ENCODE results near the gene PMPCA. TPM values are rescaled to one million over a fixed set of nuclear protein-coding genes. Genes with fewer than 3 reads are reported as not detected.

Gene PMPCA, protein sequence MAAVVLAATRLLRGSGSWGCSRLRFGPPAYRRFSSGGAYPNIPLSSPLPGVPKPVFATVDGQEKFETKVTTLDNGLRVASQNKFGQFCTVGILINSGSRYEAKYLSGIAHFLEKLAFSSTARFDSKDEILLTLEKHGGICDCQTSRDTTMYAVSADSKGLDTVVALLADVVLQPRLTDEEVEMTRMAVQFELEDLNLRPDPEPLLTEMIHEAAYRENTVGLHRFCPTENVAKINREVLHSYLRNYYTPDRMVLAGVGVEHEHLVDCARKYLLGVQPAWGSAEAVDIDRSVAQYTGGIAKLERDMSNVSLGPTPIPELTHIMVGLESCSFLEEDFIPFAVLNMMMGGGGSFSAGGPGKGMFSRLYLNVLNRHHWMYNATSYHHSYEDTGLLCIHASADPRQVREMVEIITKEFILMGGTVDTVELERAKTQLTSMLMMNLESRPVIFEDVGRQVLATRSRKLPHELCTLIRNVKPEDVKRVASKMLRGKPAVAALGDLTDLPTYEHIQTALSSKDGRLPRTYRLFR
- total RNA-seq (100 to 1,000 TPM; 107 to 109 TPM), total RNA-seq (48.6 to 212 (median 78.8) reads per million in 172 experiments)
- 40.4 TPM for polyA plus RNA-seq (2013, experiment 1 of 2)
- 40.3 TPM for polyA plus RNA-seq (2013, experiment 2 of 2)

DNA sequence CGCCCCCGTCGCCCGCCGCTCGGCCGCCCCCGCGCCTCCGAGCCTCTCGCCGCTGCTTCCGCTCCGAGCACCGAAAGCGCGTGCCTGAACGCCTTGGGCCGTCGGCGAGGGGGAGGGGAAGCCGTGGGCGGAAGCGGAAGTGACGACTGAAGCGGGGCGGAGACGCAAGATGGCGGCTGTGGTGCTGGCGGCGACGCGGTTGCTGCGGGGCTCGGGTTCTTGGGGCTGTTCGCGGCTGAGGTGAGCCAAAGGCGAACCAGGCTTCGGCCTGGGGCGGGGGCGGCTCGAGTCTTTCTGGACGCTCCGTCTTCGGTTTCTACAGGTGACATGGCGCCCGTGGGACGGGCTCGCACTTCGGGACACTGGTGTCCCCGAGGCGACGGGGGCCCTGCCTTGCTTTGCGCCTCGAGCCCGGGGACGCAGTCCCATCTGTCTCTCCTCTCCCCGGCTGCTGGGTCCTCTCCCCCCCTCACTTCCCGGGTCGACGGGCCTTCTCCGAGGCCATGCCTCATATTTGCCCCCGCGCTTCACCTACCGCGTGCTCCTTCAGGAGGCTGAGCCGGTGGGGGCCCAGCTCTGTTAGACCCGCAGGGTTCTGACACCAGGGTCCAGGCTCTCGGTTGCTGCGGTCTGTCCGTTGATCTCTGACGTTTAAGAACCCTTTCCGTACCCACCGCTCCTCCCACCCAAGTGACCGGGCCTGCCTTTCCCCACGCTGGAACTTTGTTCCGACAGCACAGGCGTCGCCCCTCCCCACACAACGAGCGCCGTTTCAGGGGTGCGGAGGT lies at the start of gene PMPCA, which contains the start of gene ENTR1:
Gene PMPCA (plus strand): TSS at position 159 of the 788 bp plus-strand sequence. CDS start 11 bp downstream, at position 170.
Gene ENTR1 (minus strand): TSS at position 115 of the 788 bp plus-strand sequence. CDS start 217 bp downstream, outside the sequence.
- H3K36me3 Mint-ChIP-seq (ENCODE audit: low read depth) = peaks cover 80% of the 10 kb centered on the region

DNA sequence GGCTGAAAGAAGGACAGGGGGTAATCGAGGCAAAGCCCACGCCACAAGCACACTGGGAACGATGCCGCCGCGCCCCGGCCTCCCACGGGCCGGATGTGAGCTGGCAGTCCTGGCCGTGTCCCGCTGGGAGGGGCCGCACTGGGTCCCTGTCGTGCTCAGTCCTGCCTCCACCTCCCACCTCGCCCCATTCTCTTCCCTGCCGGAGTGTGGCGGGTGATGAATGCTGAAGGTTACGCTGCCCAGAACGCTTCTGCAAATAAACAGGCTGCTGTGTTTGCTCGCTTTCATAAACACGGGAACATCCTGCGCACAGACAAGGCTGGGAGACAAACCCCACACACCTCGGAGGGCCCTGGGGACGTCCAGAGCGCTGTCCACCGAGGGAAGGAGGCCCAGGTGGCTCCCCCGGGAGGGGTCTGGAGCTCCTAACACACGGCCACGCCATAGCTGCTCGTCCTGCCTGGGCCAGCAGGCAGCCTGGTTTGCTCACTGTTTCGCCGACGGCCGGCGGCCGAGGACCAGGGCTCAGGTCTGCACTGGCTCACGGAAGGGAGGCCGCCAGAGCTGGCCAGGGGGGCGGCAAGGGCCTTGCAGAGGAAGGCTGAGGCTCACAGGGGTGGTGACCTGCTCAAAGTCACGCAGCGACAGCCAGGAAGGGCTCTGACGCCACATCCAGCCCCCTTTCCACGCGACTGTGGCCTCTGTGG lies 49.3 kb upstream of the PMPCA start:
- peaks cover 0 to 8% of the 10 kb centered on the region in 2 experiments for H3K9me3 ChIP-seq (ENCODE audit: control insufficient read depth in 1 of 2, insufficient read depth in 1 of 2, low read length in 2 of 2)
- no peaks in the 10 kb centered on the region for H3K27me3 Mint-ChIP-seq
- no peak overlapping the region for H3K4me3 Mint-ChIP-seq
- peaks cover 8% of the 10 kb centered on the region for H3K36me3 Mint-ChIP-seq (ENCODE audit: low read depth)
- DNase-seq (no peak), ATAC-seq (ENCODE audit: poor library complexity) (no peak)
- peaks cover 8% of the 10 kb centered on the region for H3K36me3 ChIP-seq (ENCODE audit: insufficient read depth, low read length)
- intact Hi-C loops (cut with DNase I, micrococcal nuclease) = loop anchor here in 1 of 2 experiments (5.0 kb wide), 2 partner anchors 244 to 526 kb away; partner anchors contain the start of genes TMEM250 and TRAF2
- H3K27ac ChIP-seq (ENCODE audit: low read depth in 1 of 2, low read length in 2 of 2) = no peak overlapping the region
- H3K9me3 Mint-ChIP-seq = no peaks in the 10 kb centered on the region
- H3K4me1 ChIP-seq (ENCODE audit: insufficient read depth, low read length) = peaks cover 19% of the 10 kb centered on the region
- ChIA-PET POLR2A (no interaction called here), CTCF (no interaction called here)
- H3K27ac Mint-ChIP-seq = no peak overlapping the region
- no peak overlapping the region for H3K4me3 ChIP-seq (ENCODE audit: low read length)
- TF ChIP-seq, protein P1, sequence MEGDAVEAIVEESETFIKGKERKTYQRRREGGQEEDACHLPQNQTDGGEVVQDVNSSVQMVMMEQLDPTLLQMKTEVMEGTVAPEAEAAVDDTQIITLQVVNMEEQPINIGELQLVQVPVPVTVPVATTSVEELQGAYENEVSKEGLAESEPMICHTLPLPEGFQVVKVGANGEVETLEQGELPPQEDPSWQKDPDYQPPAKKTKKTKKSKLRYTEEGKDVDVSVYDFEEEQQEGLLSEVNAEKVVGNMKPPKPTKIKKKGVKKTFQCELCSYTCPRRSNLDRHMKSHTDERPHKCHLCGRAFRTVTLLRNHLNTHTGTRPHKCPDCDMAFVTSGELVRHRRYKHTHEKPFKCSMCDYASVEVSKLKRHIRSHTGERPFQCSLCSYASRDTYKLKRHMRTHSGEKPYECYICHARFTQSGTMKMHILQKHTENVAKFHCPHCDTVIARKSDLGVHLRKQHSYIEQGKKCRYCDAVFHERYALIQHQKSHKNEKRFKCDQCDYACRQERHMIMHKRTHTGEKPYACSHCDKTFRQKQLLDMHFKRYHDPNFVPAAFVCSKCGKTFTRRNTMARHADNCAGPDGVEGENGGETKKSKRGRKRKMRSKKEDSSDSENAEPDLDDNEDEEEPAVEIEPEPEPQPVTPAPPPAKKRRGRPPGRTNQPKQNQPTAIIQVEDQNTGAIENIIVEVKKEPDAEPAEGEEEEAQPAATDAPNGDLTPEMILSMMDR (IDR thresholded peaks at IDR 0.05) = no peak
- peaks cover 5% of the 10 kb centered on the region for H3K4me1 Mint-ChIP-seq (ENCODE audit: low read depth)
- H3K27me3 ChIP-seq (ENCODE audit: control insufficient read depth in 1 of 2, insufficient read depth in 2 of 2, low read length in 2 of 2) = no peaks in the 10 kb centered on the region

More for the DNA sequence above, at the start of gene PMPCA, which contains the start of gene ENTR1:
- H3K4me1 Mint-ChIP-seq (ENCODE audit: low read depth) = peaks cover 42% of the 10 kb centered on the region
- intact Hi-C loops (cut with DNase I, micrococcal nuclease) = loop anchor here in 1 of 2 experiments (1.0 to 2.0 kb wide), 4 partner anchors 10 to 318 kb away; partner anchors contain the start of genes DNLZ, INPP5E and SNAPC4
- peak; percentile 85 for ATAC-seq (ENCODE audit: poor library complexity)
- TF ChIP-seq, protein P1 (IDR thresholded peaks at IDR 0.05) = no peak
- H3K27ac Mint-ChIP-seq = peak within 1 kb of the TSS; percentile 91
- Histone ChIP-seq H3K4me1 (ENCODE audit: insufficient read depth, low read length) (peaks cover 47% of the 10 kb centered on the region), H3K27me3 (ENCODE audit: control insufficient read depth in 1 of 2, insufficient read depth in 2 of 2, low read length in 2 of 2) (no peaks in the 10 kb centered on the region), H3K27ac (ENCODE audit: low read depth in 1 of 2, low read length in 2 of 2) (peak within 1 kb of the TSS; percentile 87 to 95), H3K9me3 (ENCODE audit: control insufficient read depth in 1 of 2, insufficient read depth in 1 of 2, low read length in 2 of 2) (no peaks in the 10 kb centered on the region), H3K4me3 (ENCODE audit: low read length) (peak within 1 kb of the TSS; percentile 95), H3K36me3 (ENCODE audit: insufficient read depth, low read length) (peaks cover 51% of the 10 kb centered on the region)
- peak within 1 kb of the TSS; percentile 91 for H3K4me3 Mint-ChIP-seq
- no peaks in the 10 kb centered on the region for H3K27me3 Mint-ChIP-seq
- DNase-seq = peak; percentile 89 to 98 (median 94)
- H3K9me3 Mint-ChIP-seq = no peaks in the 10 kb centered on the region
- CTCF ChIA-PET = interaction anchor here (1.0 to 2.1 kb wide), 4 partner anchors 10 to 47 kb away, joined by 3 to 7 read pairs (median 5); partner anchors contain the start of genes DNLZ and SNAPC4
- POLR2A ChIA-PET = interaction anchor here (1.1 to 1.7 kb wide), 3 partner anchors 10 to 73 kb away, joined by 3 to 18 read pairs (median 8); partner anchors contain the start of genes DNLZ and SNAPC4
